Esophagus muscularis mucosa (tissue), 4 donors: ENCODE measurements around the gene CRYGS.

Source experiments
- EP300 ChIP-seq: sonication (generic); formaldehyde crosslinking; IDR thresholded peaks from one replicate; pipeline ENCODE4 v1.6.1; 2017; ENCODE audit warnings: antibody characterized with exemption
- POLR2A ChIP-seq: fragments of 450-650 bp; IDR thresholded peaks from one replicate; pipeline ENCODE4 v1.6.1; 2017; ENCODE audit warnings: antibody characterized with exemption, moderate library complexity, mild to moderate bottlenecking, low read depth
- POLR2AphosphoS5 ChIP-seq, 2 donors: sonication (generic); formaldehyde crosslinking; IDR thresholded peaks; one replicate each; pipeline ENCODE4 v1.6.1; 2017; ENCODE audit warnings: antibody characterized with exemption in 2 of 2
- TF ChIP-seq, protein P1 (sequence below), 3 experiments: fragments of 200-600 bp in 2 of 3; fragments of 450-650 bp in 1 of 3; sonication (generic) in 2 of 3; IDR thresholded peaks; one replicate each; pipeline ENCODE4 v1.5.1; 2017 to 2019; ENCODE audit warnings: antibody characterized with exemption in 3 of 3, mild to moderate bottlenecking in 2 of 3, moderate library complexity in 1 of 3

DNA sequence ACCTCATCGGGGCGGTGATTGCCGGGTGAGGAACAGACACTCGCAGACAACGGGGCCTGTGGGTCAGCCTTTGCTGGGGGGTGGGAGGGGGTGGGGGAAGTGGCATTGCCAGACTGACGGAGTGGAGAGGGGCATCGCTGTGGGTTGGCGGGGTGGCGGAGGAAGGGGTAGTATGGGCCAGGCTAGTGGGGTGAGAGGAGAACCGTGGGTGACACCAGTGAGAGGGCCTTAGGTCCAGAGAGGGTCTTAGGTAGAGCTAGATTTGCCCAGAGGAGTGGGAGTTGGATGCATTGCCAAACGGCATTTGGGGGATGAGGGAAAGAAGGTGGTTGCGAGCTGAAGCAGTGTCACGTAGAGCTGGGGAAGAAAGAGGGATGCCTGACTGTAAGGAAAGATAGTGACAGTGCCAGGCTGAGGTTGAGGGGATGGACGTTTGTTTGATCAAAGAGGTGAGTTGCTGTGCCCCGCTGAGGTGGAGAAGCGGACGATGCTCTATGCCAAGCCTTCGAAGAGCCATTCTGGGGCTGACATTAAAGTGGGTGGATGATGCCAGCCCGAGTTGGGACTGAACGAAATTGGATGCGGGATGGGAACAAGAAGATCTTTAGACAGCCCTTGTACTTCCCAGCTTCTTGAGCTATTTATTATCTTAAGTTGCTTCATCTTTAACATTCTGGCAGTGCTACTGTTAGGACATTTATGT is 26.9 kb upstream of the CRYGS start:
- TF ChIP-seq, protein P1, sequence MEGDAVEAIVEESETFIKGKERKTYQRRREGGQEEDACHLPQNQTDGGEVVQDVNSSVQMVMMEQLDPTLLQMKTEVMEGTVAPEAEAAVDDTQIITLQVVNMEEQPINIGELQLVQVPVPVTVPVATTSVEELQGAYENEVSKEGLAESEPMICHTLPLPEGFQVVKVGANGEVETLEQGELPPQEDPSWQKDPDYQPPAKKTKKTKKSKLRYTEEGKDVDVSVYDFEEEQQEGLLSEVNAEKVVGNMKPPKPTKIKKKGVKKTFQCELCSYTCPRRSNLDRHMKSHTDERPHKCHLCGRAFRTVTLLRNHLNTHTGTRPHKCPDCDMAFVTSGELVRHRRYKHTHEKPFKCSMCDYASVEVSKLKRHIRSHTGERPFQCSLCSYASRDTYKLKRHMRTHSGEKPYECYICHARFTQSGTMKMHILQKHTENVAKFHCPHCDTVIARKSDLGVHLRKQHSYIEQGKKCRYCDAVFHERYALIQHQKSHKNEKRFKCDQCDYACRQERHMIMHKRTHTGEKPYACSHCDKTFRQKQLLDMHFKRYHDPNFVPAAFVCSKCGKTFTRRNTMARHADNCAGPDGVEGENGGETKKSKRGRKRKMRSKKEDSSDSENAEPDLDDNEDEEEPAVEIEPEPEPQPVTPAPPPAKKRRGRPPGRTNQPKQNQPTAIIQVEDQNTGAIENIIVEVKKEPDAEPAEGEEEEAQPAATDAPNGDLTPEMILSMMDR (IDR thresholded peaks at IDR 0.05) = no peak
- TF ChIP-seq EP300 (no peak), POLR2AphosphoS5 (IDR thresholded peaks at IDR 0.05) (no peak), POLR2A (no peak)
